Activated CD4-positive, alpha-beta T cell treated with anti-CD3 and anti-CD28 coated beads, Interleukin-2, amount 50 U/mL, for 24 hours (primary cell): Measurements from ENCODE around the gene LDLRAD4.
"Not testable (repeated sequence)": the region's sequence is repeated elsewhere in the genome, so short reads cannot be mapped to it uniquely, and the experiment has no call there.

Source experiments
- DNase-seq, 2 donors: peaks; one replicate each; pipeline ENCODE4 v3.0.0-alpha.2; 2020; ENCODE audit warnings: low read depth in 1 of 2, low spot score in 1 of 2

Gene LDLRAD4

GRCh38 chr18:13246121-13246520 is 27.6 kb downstream of the LDLRAD4 start:
- DNase-seq = no peak

DNA sequence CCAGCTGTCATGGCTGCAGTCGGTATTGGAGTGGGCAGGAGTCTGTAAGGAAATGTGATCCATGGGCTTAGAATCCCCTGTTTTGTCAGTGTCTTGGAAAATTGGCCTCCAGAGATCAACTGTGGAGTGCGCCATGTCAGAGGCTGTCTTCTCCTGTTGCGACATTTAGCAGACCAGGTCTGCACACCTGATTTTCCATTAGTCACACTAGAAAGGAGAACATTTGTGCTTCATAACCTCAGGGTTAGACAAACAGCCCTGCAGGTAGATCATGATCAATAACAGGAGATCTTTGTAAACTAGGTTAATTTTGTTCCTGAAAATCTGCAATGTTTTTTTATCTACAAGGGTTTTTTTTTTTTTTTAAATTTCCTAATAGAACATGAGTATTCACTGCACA is 28.0 kb downstream of the LDLRAD4 start:
- DNase-seq = no peak

DNA sequence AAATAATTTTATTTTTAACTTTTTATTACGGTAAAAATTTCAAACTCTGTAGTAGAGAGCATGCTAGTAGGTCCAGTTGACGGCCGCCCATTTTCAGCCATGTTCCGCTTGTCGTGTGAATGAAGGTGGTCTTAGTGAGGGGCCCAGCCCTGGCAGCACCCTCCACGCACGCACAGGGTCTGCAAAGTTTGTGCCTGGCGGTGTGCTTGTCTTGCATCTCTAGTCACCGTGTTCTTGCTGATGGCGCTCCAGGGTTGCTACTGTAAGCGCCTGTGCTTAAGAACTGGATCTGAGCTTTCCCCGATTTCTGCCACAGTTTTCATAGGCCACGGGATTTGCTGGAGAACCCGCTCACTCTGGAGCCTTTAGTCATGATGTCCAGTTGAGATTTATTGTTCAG is 28.9 kb downstream of the LDLRAD4 start:
- no peak for DNase-seq

DNA sequence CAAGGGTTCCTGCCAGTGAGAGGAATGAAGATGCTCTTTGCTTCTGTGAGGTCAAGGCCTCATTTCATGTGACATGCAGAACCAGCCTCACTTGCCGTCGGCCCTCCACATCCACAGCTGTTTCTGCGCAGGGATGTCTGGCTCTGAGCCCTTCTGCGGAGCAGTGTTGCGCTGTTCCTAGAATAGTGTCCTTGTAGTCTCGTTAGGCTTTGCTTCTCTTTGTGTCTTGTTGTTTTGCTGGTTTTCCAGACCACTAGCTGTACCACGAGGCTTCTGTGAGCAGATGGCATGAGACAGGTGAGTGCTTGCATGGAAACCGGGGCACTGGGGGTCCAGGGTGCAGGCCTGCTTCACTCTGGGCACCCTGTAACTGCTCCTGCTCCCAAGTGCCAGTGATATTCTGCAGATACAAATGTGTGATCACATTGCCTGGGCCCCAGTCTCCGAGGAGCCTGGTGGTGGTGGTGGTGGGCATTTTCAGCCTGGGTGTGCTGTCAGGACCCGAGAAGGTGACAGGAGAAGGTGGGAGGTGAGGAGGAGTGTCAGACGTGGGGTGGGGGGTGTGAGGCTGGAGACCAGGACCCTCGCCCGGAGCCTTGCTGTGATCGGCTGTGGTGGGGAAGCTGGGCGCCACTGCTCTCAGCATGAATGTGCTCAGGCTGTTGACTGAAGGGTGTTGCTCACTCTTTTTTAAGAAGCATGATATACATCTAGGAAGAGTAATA is 34.3 kb downstream of the LDLRAD4 start:
- DNase-seq = no peak

DNA sequence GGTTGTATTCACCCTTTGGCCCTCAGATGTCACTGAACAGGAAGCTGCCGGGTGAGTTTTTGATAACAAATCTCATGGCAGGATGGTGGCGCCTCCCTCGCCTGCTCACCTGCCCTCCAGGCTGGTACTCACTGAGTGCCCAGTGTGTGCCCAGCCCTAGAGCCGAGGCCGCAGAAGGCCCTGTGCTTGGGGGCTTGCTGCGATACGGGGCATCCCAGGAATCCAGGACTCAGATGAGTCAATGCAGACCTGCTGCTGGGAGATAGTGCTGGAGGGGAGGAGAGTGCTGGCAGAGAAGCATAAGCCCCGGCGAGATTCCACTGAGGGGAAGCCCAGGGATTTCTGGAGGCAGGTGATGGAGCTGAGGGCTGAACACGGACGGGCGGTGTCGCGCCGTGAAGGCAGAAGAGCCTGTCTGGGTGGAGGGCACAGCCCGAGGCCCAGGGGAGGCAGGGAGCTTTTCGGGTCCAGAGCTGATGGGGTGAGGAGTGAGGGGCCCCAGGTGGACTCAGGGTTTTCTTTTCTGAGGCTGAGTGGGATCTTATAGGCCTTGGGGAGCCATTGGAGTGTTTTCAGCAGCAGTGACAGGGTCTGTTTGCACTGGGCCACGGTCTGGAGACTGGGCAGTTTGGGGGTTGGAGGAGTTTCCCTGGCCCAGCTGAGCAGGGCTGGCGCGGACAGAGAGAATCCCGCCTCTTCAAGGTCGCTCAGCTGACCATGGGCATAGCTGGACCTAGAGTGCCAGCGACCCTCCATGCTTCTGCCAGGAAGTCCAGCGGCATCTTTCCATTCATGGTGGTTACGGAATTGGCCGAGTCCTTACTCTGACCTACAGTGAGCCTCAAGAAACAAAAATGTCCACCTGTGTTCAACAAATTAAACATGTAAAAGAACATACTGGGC is 35.5 kb downstream of the LDLRAD4 start:
- no peak for DNase-seq

DNA sequence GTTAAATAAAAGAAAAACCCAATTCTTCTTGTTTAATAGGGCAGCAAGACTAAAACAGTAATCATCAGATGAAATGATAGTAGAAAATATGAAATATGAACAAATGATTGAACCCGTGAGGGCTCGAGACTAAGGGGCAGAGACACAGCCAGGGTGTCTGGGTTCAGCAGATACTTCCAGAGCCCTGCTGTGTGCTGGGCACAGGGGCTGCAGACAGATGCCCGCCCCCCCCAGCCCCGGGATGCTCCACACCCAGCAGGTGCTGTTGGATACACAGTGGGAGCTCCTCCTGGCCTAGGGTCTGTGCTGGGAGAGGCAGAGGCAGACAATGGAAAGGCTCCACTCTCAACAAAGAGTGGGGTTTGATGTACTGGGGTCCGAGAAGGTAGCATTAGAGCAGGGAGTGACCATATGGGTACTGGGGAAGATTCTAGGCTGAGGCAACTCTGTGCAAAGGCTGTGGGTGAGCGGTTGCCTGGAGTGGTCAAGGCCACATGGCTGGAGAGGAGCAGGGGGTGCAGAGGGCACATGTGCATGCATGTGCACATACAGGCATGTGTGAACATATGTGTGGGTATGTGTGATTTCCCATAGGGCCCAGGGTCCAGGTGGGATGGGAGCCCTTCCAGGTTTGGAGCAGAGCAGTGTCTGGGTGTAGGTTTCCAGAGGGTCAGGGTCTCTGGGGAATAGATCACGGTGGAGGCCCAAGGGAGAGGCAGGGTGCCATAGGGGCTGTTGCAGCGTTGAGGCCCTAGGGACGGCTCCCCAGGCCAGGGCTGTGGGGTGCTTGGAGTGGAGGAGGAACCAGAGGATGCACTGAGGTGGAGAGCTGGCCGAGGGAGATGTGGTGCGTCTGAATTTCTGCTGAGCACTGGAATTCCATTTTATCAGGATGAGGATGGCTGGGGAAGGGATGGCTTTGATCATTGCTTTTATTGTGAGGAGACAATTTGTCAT is 36.7 kb downstream of the LDLRAD4 start:
- DNase-seq = no peak

GRCh38 chr18:13256444-13257305 is 38.1 kb downstream of the LDLRAD4 start:
- no peak for DNase-seq

- DNase-seq = no peak
Observed at GRCh38 chr18:13257361-13257980, 38.9 kb downstream of the LDLRAD4 start.

DNA sequence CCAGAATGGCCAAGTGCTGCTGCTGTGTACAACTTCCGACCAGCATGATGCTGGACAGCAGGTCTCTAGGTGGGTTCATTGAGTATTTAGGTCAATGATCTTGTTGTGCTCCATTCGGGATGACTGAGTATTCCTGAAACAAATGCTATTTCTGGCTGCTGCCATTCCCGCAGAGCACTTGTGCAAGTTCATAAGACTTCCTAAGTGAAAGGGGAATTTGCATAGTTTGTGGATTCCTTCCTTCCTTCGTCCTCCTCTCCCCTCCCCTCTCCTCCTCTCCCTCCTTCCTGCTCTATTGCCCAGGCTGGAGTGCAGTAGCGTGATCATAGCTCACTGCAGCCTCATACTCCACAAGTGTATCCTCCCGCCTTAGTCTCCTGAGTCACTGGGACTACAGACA is 40.4 kb downstream of the LDLRAD4 start:
- no peak for DNase-seq

- no peak for DNase-seq
Observed at GRCh38 chr18:13259701-13260100, 41.1 kb downstream of the LDLRAD4 start.

GRCh38 chr18:13260197-13260934 is 41.8 kb downstream of the LDLRAD4 start:
- DNase-seq = no peak

- no peak for DNase-seq
Observed at GRCh38 chr18:13260935-13261640, 42.5 kb downstream of the LDLRAD4 start.

DNA sequence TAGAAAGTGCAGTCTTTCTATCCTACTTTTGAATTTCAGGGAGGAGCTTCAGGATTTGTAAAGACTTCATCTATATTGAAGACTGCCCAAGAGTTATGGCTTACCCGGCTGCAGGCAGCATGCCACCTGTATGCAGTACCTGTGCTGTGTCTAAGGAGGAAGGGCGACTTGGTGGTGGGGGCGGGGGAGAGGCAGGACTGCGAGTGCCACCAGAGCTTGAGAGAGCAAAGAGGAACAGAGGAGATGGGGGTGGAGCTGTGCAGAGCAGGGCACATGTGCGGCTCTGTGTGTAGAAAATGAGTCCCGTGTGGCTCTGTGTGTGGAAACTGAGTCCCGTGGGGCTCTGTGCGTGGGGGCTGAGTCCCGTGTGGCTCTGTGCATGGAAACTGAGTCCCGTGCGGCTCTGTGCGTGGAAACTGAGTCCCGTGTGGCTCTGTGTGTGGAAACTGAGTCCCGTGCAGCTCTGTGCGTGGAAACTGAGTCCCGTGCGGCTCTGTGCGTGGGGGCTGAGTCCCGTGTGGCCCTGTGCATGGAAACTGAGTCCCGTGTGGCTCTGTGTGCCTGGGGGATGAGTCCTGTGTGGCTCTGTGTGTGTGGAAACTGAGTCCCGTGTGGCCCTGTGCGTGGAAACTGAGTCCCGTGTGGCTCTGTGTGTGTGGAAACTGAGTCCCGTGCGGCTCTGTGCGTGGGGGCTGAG is 43.2 kb downstream of the LDLRAD4 start:
- no peak for DNase-seq

- not testable (repeated sequence) for DNase-seq
Observed at GRCh38 chr18:13262358-13262680, 43.8 kb downstream of the LDLRAD4 start.

GRCh38 chr18:13262839-13263691 is 44.5 kb downstream of the LDLRAD4 start:
- DNase-seq = no peak

DNA sequence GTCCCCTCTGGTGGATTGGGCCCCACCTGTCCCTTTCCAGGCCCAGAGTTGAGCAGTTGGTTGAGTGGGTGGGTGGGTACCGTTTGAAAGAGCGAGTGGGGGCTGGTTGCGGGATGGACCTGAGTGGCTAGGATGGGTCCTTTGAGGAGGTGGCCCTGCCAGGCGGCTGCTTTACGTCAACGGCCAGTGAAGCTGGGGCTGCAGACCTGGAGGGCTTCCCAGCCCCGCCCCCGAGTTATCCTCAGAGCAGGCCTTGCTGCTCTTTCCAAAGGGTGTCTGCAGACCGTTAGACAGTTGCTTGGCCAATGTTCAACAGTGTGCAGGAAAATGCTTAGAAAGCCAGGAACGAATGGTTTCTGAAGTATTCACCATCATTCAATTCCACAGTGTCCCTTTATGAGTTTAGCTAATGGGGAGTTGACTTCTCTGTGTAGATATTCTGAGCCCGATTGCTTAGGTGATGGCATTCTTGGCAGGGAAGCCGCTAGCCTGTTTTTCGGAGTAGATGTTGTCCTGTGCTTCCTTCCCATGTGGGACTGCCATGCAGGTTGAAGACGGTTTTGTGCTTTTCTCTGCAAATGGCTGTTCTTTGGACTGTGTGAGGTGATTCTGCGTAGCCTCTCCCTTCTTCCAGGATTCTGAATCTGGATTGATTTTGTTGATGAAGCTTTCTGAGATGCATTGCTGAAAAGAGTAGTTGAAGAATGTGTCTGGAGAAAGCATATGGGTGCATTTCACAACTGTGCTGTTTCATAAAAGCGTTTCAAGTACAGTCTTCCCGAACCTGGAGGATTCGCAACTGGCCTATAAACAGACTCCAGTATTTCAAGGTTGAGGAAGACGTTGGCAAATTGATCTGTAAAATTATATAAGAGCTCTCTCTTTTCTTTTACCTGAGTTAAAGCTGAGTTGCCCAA is 45.8 kb downstream of the LDLRAD4 start:
- no peak for DNase-seq
